Liver (tissue), 9 donors: Measurements from ENCODE around the gene SDSL. TPM values are rescaled to one million over a fixed set of nuclear protein-coding genes. Genes with fewer than 3 reads are reported as not detected.

Source experiments
- DNase-seq: peaks from one replicate; pipeline ENCODE4 v3.0.0-alpha.2; 2017; ENCODE audit warnings: low spot score
- H3K27ac ChIP-seq, 2 donors: one replicate each; pipeline ENCODE4 v1.7.0; 2013; ENCODE audit warnings: inconsistent platforms in 2 of 2, low read length in 2 of 2, control low read depth in 1 of 2, low read depth in 1 of 2, mild to moderate bottlenecking in 1 of 2
- H3K27me3 ChIP-seq, 4 donors: one replicate each; pipeline versions ENCODE4 v1.6.1 to v1.7.0; 2013; ENCODE audit warnings: low read length in 3 of 4, inconsistent platforms in 1 of 4, mild to moderate bottlenecking in 1 of 4, moderate library complexity in 1 of 4; ENCODE audit not compliant: control insufficient read depth in 4 of 4, insufficient read depth in 4 of 4
- H3K36me3 ChIP-seq, 4 donors: one replicate each; pipeline versions ENCODE4 v1.6.1 to v1.7.0; 2013; ENCODE audit warnings: low read length in 3 of 4, mild to moderate bottlenecking in 3 of 4, low read depth in 1 of 4, moderate library complexity in 1 of 4; ENCODE audit not compliant: control insufficient read depth in 4 of 4, insufficient read depth in 3 of 4
- H3K4me1 ChIP-seq, 4 donors: one replicate each; pipeline versions ENCODE4 v1.6.1 to v1.7.0; 2013; ENCODE audit warnings: low read length in 3 of 4, mild to moderate bottlenecking in 3 of 4, moderate library complexity in 1 of 4; ENCODE audit not compliant: control insufficient read depth in 4 of 4, insufficient read depth in 4 of 4
- H3K4me3 ChIP-seq, 3 donors: one replicate each; pipeline versions ENCODE4 v1.6.1 to v1.7.0; 2013; ENCODE audit warnings: low read length in 3 of 3, control low read depth in 1 of 3, low read depth in 1 of 3, mild to moderate bottlenecking in 1 of 3
- H3K9ac ChIP-seq, 2 donors: one replicate each; pipeline ENCODE4 v1.7.0; 2013; ENCODE audit warnings: low read length in 2 of 2, mild to moderate bottlenecking in 2 of 2, moderate library complexity in 2 of 2, control low read depth in 1 of 2, low read depth in 1 of 2
- H3K9me3 ChIP-seq, 4 donors: one replicate each; pipeline versions ENCODE4 v1.6.1 to v1.7.0; 2013; ENCODE audit warnings: low read length in 3 of 4; ENCODE audit not compliant: control insufficient read depth in 4 of 4
- EGR1 ChIP-seq, 2 donors: IDR thresholded peaks; 2 replicates each; pipeline ENCODE4 v1.6.1; 2016 to 2018; ENCODE audit warnings: antibody characterized with exemption in 2 of 2, low read depth in 2 of 2
- FOXA1 ChIP-seq: IDR thresholded peaks from 2 replicates; pipeline ENCODE4 v1.6.1; 2016; ENCODE audit warnings: antibody characterized with exemption
- FOXA2 ChIP-seq: IDR thresholded peaks from 2 replicates; pipeline ENCODE4 v1.6.1; 2016; ENCODE audit warnings: antibody characterized with exemption
- GABPA ChIP-seq, 2 donors: IDR thresholded peaks in 1 of 2; conservative IDR thresholded peaks in 1 of 2; 2 replicates each; pipeline ENCODE4 v1.6.1; 2016; ENCODE audit warnings: antibody characterized with exemption in 2 of 2, mild to moderate bottlenecking in 1 of 2, moderate library complexity in 1 of 2
- HNF4A ChIP-seq, 2 donors: conservative IDR thresholded peaks; 2 replicates each; pipeline ENCODE4 v1.6.1; 2016; ENCODE audit warnings: antibody characterized with exemption in 2 of 2, mild to moderate bottlenecking in 2 of 2
- HNF4G ChIP-seq: IDR thresholded peaks from 2 replicates; pipeline ENCODE4 v1.6.1; 2016; ENCODE audit warnings: antibody characterized with exemption
- JUND ChIP-seq, 2 donors: IDR thresholded peaks; 2 replicates each; pipeline ENCODE4 v1.6.1; 2016; ENCODE audit warnings: antibody characterized with exemption in 2 of 2
- NR2F2 ChIP-seq: IDR thresholded peaks from 2 replicates; pipeline ENCODE4 v1.6.1; 2016; ENCODE audit warnings: antibody characterized with exemption
- RAD21 ChIP-seq, 2 donors: IDR thresholded peaks; 2 replicates each; pipeline ENCODE4 v1.6.1; 2016; ENCODE audit warnings: antibody characterized with exemption in 2 of 2, mild to moderate bottlenecking in 2 of 2
- RXRA ChIP-seq, 2 donors: IDR thresholded peaks; 2 replicates each; pipeline ENCODE4 v1.6.1; 2017 to 2018; ENCODE audit warnings: antibody characterized with exemption in 2 of 2, mild to moderate bottlenecking in 1 of 2
- SP1 ChIP-seq: IDR thresholded peaks from 2 replicates; pipeline ENCODE4 v1.6.1; 2018; ENCODE audit warnings: antibody characterized with exemption, mild to moderate bottlenecking
- TAF1 ChIP-seq: conservative IDR thresholded peaks from 2 replicates; pipeline ENCODE4 v1.6.1; 2016; ENCODE audit warnings: antibody characterized with exemption, mild to moderate bottlenecking
- YY1 ChIP-seq: IDR thresholded peaks from 2 replicates; pipeline ENCODE4 v1.6.1; 2016; ENCODE audit warnings: antibody characterized with exemption, mild to moderate bottlenecking
- WGBS: extraction: QIAGEN DNeasy Blood & Tissue Kit; methylation state at CpG from one replicate; pipeline ENCODE4 v1.1.7; 2013; 5-methylcytosine and 5-hydroxymethylcytosine counted together
- polyA plus RNA-seq, 2 donors: library from polyadenylated mRNA; stranded (reverse) in 1 of 2; unstranded in 1 of 2; fragments of 200-250 nt in 1 of 2; fragments of >200 nt in 1 of 2; fragmentation: Nextera tagmentation in 1 of 2; extraction: Ambion mirVana in 1 of 2; gene quantifications; one replicate each; pipeline versions ENCODE4 v1.2.1 to v1.2.3, GENCODE V29; 2013 to 2015
- total RNA-seq, 2 donors: library from RNA; depleted of rRNA; stranded (reverse); fragments of >200 nt; gene quantifications; one replicate each; pipeline ENCODE4 v1.2.3, GENCODE V29; 2014
- TF ChIP-seq, protein P1 (sequence below): IDR thresholded peaks from 2 replicates; pipeline ENCODE4 v1.6.1; 2016; ENCODE audit warnings: antibody characterized with exemption
- TF ChIP-seq, protein P2 (sequence below): fragments of 150-350 bp; IDR thresholded peaks from 2 replicates; pipeline ENCODE4 v1.5.1; 2017; ENCODE audit warnings: improper control_type of control experiment, low read depth, low read length; ENCODE audit not compliant: missing input control
- TF ChIP-seq, protein P3 (sequence below): IDR thresholded peaks from 2 replicates; pipeline ENCODE4 v1.6.1; 2016; ENCODE audit warnings: antibody characterized with exemption
- TF ChIP-seq, protein P4 (sequence below): IDR thresholded peaks from 2 replicates; pipeline ENCODE4 v1.6.1; 2016; ENCODE audit warnings: antibody characterized with exemption
- TF ChIP-seq, protein P5 (sequence below): IDR thresholded peaks from 2 replicates; pipeline ENCODE4 v1.6.1; 2016; ENCODE audit warnings: antibody characterized with exemption, mild to moderate bottlenecking
- donor health status: healthy.
- donor health status: healthy.
- donor health status: healthy.
- donor health status: healthy.
- donor health status: healthy.

SDSL gene
- total and polyA plus RNA-seq, 4 donors, result 22.4 to 93.1 (median 33.7) TPM

DNA sequence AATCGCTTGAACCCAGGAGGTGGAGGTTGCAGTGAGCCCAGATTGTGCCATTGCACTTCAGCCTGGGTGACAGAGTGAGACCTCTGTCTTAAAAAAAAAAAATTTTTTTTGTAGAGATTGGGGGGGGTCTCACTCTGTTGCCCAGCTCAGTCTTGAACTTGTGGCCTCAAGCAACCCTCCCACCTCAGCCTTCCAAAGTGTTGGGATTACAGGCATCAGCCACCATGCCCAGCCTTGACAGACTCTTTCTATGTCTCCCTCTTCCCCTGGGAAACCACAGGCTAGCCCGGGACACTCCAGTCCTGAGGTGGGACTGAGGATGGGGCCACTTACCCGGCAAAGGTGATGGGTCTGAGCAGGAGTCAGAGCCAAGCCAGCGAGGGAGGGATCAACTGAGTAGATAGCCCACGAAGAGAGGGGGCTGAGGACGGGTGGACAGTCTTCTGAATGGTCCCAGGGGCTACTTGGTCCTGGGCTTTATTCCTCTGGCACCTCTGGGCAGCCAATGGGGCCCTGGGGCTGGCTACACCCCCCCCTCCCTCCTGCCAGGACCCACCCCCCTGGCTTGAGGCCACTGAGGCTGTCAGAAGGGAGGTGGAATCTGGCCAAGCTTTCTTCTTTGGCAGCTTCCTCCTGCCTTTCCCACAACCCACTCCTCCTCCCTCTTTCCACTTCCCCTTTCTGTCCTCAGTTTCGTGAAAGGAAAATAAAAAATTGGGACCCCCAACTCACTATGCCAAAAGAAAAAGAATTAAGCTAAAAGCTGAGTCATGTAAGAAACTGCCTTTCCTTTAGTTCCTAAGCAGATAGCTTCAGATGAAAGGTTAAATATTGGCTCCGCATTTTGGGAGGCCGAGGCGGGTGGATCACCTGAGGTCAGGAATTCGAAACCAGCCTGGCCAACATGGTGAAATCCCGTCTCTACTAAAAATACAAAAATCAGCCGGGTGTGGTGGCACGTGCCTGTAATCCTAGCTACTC is 18.5 kb upstream of the SDSL start, which contains the start of gene SDS:
TSS of gene SDS (minus strand) at position 453 of the 981 bp plus-strand sequence. CDS start 4,179 bp downstream, outside the sequence.
- Histone ChIP-seq H3K36me3 (peaks cover 0 to 13% (median 10%) of the 10 kb centered on the region in 4 donors), H3K27ac (peak within 1 kb of the TSS; percentile 57 to 86), H3K4me1 (peaks cover 8 to 26% (median 19%) of the 10 kb centered on the region in 4 donors), H3K27me3 (no peaks in the 10 kb centered on the region), H3K4me3 (peak within 1 kb of the TSS; percentile 55 to 96 (median 74)), H3K9me3 (no peaks in the 10 kb centered on the region), H3K9ac (peak within 1 kb of the TSS; percentile 71 to 80)
- no peak for DNase-seq
- peak; percentile 92 for TF ChIP-seq TAF1
- TF ChIP-seq EGR1 (IDR thresholded peaks at IDR 0.05; ENCODE audit: low read depth in 2 of 2), result peak; percentile 35 to 69
- TF ChIP-seq HNF4A (conservative IDR thresholded peaks at IDR 0.05), result peak; percentile 5 to 49
- TF ChIP-seq JUND (IDR thresholded peaks at IDR 0.05), result peak; percentile 10 to 26
- TF ChIP-seq, protein P1, sequence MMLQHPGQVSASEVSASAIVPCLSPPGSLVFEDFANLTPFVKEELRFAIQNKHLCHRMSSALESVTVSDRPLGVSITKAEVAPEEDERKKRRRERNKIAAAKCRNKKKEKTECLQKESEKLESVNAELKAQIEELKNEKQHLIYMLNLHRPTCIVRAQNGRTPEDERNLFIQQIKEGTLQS, result no peak
- TF ChIP-seq, protein P2, sequence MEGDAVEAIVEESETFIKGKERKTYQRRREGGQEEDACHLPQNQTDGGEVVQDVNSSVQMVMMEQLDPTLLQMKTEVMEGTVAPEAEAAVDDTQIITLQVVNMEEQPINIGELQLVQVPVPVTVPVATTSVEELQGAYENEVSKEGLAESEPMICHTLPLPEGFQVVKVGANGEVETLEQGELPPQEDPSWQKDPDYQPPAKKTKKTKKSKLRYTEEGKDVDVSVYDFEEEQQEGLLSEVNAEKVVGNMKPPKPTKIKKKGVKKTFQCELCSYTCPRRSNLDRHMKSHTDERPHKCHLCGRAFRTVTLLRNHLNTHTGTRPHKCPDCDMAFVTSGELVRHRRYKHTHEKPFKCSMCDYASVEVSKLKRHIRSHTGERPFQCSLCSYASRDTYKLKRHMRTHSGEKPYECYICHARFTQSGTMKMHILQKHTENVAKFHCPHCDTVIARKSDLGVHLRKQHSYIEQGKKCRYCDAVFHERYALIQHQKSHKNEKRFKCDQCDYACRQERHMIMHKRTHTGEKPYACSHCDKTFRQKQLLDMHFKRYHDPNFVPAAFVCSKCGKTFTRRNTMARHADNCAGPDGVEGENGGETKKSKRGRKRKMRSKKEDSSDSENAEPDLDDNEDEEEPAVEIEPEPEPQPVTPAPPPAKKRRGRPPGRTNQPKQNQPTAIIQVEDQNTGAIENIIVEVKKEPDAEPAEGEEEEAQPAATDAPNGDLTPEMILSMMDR, result no peak
- TF ChIP-seq, protein P3, sequence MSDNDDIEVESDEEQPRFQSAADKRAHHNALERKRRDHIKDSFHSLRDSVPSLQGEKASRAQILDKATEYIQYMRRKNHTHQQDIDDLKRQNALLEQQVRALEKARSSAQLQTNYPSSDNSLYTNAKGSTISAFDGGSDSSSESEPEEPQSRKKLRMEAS, result no peak
- peak in 1 of 2 donors; percentile 48 for TF ChIP-seq GABPA (IDR thresholded peaks at IDR 0.05 in 1 of 2, conservative IDR thresholded peaks at IDR 0.05 in 1 of 2)
- peak; percentile 62 for TF ChIP-seq YY1
- no peak for TF ChIP-seq FOXA2
- TF ChIP-seq RAD21 (IDR thresholded peaks at IDR 0.05), result peak in 1 of 2 donors; percentile 18
- TF ChIP-seq, protein P4, sequence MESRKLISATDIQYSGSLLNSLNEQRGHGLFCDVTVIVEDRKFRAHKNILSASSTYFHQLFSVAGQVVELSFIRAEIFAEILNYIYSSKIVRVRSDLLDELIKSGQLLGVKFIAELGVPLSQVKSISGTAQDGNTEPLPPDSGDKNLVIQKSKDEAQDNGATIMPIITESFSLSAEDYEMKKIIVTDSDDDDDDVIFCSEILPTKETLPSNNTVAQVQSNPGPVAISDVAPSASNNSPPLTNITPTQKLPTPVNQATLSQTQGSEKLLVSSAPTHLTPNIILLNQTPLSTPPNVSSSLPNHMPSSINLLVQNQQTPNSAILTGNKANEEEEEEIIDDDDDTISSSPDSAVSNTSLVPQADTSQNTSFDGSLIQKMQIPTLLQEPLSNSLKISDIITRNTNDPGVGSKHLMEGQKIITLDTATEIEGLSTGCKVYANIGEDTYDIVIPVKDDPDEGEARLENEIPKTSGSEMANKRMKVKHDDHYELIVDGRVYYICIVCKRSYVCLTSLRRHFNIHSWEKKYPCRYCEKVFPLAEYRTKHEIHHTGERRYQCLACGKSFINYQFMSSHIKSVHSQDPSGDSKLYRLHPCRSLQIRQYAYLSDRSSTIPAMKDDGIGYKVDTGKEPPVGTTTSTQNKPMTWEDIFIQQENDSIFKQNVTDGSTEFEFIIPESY, result peak; percentile 49
- TF ChIP-seq FOXA1, result peak; percentile 6
- no peak for TF ChIP-seq NR2F2
- TF ChIP-seq RXRA (IDR thresholded peaks at IDR 0.05), result peak; percentile 86 to 90
- TF ChIP-seq SP1, result peak; percentile 71
- TF ChIP-seq, protein P5, sequence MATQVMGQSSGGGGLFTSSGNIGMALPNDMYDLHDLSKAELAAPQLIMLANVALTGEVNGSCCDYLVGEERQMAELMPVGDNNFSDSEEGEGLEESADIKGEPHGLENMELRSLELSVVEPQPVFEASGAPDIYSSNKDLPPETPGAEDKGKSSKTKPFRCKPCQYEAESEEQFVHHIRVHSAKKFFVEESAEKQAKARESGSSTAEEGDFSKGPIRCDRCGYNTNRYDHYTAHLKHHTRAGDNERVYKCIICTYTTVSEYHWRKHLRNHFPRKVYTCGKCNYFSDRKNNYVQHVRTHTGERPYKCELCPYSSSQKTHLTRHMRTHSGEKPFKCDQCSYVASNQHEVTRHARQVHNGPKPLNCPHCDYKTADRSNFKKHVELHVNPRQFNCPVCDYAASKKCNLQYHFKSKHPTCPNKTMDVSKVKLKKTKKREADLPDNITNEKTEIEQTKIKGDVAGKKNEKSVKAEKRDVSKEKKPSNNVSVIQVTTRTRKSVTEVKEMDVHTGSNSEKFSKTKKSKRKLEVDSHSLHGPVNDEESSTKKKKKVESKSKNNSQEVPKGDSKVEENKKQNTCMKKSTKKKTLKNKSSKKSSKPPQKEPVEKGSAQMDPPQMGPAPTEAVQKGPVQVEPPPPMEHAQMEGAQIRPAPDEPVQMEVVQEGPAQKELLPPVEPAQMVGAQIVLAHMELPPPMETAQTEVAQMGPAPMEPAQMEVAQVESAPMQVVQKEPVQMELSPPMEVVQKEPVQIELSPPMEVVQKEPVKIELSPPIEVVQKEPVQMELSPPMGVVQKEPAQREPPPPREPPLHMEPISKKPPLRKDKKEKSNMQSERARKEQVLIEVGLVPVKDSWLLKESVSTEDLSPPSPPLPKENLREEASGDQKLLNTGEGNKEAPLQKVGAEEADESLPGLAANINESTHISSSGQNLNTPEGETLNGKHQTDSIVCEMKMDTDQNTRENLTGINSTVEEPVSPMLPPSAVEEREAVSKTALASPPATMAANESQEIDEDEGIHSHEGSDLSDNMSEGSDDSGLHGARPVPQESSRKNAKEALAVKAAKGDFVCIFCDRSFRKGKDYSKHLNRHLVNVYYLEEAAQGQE, result peak; percentile 89
- TF ChIP-seq HNF4G, result no peak
- 14% methylated on average over 14 of the region's 14 CpGs for WGBS
